GM21526 (cell line): ENCODE measurements around the gene PRDM16.

ENCODE experiments used
- ATAC-seq: cut with Tn5 transposase; IDR thresholded peaks from one replicate; pipeline ENCODE4 v1.9.1; 2021; ENCODE audit warnings: moderate library complexity; ENCODE audit not compliant: unreplicated experiment, low FRiP score

Gene PRDM16

DNA sequence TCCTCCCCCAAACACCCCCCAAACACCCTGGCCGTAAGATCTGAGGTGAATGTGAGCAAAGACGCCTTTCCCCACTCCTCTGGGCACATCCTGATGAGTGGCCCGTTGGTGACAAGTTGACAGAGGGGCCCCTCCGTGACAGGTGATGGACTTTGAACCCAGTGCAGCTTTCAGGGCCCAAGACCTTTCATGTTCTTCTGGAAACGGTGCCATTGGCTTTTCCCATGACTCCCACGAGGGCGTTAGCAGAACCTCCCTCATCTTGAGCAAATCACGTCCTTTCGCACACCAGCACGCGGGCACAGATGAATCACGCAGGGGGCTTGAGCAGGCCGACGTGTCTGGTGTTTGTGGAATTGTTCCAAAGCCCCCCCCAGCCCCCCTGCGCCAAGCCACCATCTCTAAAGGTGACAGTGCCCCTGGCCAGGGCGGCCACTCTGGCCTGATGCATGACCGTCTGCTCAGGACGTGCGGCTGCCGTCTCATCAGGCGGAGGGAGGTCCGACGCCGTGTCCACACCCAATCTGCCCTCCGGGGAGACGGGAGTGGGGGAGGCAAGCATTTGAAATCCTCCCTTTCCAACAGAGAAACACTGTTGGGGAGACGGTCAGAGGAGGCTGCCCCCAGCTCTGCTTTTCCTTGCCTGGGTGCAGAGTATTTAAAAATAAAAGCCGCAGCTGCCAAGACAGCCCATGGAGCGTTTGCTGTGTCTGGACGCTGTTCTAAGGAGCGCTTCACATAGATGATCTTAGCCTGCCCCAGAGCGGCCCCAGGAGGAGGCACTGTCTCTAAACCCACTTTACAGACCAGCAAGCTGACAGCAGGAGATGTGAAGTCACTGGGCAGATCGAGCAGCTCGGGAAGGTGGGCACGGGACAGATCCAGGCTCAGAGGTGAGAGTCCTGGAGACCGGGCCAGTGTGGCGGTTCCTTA lies 287.2 kb downstream of the PRDM16 start:
- no peak for ATAC-seq

DNA sequence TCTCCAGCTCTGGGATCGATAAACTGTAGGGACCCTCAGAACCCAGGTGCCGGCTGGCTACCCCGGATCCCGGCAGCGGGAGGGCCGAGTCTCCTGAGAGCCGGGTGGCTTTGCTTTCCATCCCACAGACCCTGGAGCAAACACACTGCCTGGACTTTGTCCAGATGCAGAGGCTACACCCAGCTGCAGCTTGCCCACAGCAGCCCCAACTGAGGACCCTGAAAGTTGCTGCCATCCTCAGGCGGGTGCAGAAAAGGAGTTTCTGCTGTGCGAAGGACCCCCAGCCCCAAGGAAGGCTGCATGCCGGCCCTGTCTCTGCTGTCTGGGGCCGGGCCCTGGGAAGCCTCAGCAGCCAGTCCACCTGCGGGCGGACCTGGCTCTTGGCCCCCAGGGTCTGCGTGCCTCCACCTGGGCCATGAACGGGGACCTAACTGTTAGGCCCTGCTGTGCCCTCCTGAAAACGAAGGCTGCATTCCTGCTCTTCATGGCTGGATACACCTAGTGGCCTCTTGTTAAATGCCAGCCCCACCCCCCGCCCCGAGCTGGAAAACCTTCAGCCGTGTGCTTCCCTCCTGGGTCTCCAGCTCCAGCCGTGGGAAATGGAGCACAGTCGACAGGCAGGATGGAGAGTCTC lies 287.9 kb downstream of the PRDM16 start:
- ATAC-seq: no peak

DNA sequence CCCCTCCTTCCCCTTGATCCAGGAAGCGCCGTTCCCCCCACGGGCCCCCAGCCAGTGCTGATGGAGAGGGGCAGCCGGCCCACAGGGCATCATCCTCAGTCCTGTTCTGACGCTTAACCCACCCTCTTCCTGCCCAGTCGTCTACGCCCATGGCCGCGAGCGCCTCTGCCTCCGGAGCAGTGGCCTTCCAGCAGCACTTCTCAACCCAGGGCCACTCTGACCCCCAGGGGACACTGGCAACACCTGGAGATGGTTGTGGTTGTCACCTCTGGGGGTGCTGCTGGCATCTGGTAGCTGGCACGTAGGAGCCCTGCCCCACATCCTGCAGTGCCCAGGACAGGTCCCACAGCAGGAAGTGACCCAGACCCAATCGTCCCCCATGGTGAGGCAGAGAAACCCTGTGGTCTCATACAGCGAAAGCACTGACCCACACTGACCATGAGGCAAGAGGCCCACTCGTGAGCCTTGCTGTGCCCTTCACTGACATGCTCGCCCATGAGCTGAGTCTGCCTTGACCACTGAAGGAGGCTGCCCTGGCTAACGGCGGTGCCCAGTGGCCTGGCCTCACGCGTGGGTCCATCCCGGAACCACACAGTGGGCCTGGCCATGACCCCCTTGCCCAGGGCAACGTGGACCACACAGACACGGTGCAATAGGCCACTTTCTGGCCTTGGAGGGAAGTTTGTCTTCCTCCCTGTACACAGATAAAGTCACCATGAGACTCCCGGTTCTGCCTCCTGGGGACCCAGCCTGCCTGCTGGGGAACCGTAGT lies 288.7 kb downstream of the PRDM16 start:
- no peak for ATAC-seq

DNA sequence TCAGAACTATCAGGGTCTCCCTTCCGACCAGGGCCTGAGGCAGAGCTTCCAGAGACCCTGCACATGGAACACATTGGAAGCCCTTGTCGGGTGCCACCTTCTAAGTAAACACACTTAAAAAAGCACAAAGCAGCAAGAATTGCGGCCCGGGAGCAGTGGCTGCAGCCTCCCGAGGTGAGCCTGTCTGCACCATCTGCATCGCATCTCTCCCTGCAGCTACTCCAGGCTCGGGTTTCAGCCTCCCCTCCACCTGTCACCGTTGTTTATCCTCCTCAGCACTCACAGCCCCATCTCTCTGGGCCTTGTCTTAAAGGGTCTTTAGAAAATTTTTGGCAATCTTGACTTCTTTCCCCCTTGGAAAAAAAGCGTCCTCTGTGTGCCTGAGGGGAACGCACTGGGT lies 290.3 kb downstream of the PRDM16 start:
- no peak for ATAC-seq

DNA sequence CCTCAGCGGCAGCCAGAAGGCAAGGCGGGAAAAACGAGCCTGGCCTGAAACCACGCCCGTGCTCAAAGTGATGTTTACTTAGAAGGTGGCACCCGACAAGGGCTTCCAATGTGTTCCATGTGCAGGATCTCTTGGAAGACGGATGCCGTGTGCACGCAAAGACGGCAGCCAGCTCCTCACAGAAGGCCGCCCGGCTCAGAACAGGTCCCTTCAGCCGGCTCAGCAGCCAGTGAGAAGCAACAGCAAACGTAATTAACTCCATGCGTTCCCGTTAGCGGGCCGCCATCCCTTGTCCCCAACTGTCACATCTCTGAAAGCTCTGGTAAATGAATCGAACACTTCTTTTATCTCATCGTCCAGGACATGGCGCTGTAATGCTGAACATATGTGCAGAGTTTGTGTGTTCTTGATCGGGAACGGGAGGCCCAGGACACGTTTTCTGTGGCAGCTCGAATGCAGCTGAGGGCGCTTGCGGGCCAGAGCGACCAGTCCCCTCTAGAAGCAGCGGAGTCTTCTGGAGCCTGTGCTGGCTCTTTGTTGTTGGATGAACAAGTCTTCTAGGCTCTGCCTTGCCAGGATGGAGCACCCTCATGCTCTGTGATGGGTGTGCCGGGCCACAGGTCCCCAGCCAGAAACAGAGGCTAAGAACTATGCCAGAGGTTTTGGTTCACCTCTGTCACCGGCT lies 290.9 kb downstream of the PRDM16 start:
- ATAC-seq: no peak

DNA sequence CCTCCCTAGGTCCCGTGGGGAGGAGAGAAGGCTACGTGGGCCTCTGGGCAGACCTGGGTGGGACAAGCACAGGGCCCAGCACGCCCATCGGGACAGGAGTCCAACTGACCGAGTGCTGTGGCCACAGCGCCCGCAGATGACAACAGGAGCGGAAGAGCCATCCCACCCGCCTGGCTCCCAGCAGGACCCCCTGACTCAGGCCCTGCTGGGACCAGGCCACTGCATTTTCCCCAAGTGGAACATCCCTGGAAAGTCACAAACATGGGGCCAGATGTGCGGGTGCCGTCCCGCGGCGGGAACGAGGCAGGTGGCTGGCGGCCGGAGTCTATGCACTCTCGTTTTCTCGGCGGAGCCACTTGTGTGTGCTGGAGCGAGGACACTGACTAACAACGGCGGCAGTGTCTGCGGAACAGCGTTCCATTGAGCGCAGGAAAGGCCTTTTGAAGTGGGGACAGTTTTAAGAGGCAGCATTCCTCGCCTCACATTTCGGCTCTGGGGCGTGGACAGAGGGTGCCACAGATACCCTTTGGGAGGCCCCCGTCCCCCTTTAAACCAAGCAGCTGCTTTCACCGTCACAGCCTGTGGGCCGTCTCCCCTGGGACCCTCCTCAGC lies 291.7 kb downstream of the PRDM16 start:
- no peak for ATAC-seq

DNA sequence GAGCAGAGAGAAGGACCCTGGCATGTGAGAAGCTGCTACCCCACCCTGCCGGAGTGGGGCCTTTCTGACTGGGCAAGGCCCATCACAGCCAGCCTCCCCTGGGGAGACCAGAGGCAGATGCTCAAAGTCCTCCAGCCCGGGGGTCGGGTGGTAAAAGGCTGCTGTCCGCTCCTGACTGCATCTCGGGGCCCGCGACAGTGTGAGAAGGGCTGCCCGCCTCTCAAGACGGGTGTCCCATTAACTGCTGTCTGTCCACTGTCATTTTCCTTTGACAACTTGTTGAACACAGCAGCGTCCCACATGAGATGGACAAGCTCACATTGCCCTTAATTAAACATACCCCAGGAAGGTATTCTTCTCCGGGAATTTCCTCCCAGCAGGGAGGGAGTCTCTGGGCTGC lies 294.0 kb downstream of the PRDM16 start:
- no peak for ATAC-seq

DNA sequence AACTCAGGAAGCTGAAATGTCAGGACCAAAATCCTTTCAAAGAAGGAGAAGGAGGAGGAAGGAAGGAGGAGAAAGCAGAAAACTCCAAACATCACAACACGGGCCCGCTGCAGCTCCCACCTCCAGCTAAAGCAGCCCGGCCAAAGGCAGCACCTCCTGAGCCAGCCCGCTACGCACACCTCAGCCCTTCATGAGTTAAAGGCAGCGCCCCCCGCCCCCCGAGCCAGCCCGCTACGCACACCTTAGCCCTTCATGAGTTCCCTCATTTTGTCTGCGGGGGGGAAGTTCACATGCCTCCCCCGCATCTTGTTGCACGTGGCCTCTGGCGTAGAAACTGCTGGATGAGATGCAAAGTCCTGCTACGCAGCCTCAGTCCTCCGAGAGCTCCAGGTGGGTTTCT lies 294.8 kb downstream of the PRDM16 start:
- no peak for ATAC-seq

DNA sequence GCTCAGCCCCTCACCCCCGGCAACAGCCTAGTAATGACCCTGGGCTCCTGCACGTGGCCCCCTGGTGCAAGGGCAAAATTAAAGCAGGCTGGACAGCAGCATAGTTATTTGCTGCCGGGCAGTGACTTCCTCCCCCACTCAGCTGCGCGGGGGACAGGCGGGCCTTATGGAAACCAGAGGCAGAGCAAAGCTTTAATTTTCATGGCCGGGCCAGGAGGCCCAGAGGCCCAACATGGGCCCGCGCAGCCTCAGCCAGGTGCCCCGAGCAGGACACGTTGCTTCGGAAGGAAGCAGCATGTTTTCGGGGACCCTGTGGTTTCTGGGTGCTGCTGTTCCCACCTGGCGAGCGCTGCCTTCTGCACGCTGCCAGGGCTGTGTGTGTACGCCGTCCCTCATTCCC lies 295.5 kb downstream of the PRDM16 start:
- no peak for ATAC-seq

DNA sequence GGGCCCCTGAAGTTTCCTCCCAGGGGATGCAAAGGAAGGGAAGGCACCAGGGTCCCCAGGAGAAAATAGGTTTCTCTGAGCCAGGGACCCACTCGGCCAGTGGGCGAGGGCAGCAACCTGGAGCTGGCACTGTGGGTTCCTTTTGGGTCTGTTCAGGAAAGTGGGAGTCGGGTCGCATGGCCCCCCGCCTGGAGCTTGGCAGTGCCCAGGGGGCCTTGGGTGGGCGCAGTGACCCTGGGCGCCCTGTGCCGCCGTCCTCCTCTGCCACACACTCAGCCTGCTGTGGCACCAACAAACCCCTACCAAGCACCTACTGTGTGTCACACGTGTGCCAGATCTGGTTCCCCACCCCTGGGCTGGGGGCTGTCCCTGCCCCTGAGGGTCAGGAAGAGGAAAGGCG lies 296.0 kb downstream of the PRDM16 start:
- ATAC-seq: no peak

DNA sequence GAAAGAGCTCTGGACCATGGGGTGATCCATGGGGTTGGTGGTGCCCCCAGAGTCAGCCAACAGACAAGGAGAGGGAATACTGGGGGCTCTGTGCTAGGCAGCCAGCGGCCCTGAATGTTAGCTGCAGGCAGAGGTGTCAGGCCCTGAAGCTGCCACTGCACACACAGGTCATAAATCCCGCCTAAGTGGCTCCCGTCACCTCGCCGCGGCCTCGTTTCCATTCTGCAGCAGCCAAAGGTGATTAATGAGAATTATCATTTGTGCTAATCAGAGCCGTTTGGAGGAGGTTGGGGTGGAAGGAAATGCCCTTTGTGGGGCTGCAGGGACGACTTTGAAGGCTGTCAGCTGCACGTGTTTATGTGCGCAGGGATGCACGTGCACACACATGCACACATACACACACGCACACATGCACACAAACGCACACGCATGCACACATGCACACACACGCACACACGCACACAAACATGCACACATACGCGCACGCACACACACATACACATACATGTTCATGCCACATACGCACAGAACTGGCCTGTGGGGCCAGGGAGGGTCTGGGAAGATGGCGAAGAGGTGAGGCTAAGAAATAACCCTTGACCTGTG lies 296.6 kb downstream of the PRDM16 start:
- no peak for ATAC-seq

DNA sequence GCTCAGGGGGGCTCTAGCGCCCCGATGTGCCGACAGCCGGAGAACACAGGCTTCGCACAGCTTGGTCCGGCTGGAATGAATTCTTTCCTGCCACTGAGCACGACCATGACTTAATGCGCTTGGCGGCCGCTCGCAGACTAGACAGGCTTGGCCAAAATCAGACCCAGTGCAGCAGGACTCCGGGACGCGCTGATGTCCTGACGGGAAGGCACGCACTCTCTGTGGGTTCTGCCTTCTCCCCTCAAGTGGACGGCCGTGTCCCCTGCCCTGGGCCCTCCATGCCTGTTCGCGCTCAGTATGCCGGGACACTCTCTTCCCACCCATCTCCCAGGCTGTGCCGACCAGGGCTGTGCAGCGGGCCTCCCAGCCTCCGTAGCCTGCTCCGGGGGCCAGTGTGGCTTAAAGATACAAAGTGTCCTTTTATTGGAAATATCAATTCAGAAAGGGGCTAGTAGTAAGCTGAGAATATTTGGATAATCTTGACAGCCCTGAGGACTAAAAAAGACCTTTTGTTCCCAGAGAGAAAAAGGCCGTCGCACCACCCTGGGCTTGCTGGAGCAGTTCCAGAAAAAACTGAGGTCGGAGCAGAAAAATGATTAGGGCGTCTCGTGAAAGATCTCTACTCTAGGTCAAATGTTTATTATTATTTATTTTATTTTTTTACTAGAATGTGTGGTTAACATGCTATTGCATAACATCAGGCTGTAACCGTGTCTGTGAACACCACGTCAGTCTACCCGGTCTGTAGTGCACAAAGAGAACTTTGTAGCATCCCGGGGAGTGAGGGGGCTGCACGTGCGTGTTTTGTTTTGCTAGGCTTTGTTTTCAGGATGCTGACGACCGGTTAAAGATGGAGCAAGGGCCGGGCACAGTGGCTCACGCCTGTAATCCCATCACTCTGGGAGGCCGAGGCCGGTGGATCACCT lies 297.4 kb downstream of the PRDM16 start:
- ATAC-seq: no peak

DNA sequence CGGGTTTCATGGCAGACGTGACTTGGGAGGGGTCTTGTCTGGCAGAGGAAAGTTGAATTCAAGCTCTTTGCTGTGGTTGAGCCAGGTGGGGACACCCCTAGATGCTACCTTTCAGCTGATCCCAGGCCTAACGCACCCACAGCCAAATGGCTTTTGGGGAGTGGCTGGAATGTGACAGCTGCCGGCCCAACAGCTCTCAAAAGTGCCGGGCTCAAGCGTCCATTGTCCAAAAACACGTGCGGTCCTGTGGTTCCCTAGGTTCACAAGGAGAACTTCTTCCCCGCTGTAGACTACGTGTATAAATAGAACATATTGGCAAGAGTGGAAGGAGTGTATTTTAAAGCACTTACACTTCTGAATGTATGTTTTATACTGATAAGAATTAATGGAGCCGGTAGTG lies 298.4 kb downstream of the PRDM16 start:
- no peak for ATAC-seq

DNA sequence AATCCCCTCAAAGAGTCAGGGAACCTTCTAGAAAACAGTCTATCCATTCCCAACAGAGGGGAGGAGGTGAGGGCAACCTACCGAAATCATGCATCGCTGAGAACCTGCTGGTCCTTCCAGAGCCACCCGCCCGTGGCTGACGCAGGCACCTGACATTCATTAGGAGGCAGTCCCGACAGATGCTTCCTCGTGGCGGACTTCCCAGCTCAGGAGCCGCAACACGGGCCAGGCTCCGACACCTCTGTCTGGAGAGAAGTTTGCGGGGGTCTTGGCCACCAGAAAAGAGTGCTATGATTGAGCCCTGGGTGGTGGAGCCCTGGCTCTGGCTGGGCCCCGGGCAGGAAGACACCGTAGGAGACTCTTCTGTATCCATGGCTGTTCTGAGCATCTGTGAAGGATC lies 299.1 kb downstream of the PRDM16 start:
- no peak for ATAC-seq

DNA sequence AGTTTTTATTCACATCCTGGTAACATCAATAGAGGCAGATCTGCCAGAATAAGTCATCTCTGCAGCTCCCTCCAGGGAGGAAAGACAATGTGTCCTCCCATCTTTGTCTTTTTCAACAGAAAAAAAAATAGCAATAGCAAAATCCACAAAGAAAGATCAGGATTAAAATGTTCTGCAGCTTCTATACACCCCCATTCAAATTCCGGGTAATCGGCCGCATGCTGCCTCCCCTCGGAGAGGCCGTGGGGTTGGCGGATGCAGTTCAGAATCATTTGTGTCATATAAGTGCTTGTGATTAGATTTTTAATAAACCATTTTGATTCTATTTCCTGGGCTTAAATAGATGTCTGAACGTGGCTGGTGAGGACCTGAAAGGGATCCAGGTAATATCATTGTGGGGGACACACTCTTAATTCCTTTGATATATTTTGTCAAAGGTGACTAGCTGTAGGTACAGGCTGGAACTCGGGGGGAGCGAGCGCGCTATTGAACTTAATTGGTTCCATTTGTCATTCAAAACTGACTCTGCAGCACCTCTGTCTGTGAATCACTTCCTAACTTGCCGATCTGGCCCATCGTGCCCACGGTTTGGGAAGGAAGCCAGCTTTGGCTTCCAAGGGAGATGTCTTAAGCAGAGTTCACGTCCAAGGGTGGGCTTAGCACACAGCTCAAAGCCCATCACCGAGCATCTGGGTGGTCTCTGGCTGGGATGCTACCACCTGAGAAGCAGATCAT lies 299.9 kb downstream of the PRDM16 start:
- no peak for ATAC-seq

DNA sequence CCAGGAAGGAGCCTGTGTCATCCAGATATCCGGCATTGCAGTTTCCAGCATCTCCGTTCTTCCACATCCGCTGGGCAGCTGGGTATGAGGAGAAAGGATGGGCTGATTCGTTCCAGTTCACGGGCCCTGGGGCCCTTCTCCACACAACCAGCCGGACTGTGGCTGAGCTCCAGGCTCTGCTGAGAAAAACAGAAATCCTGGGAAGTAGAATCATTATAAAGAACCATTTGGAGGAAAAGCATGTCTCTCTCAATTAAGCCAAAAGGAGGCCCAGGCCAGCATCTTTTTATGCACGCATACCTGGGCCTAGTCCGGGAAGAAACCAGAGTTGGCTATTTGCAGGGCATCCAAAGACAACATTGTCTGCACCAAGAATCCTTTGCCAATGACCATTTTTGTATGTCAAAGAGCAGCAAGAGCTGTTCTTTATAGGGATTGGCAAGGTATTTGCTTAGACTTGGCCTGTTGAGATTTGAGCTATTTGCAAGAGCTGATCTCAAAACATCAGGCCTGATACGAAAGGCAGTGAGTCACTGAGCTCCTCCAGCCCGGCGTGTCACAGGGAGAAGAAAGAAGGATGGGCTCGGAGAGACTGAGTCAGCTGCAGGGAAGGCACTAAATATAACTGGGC lies 300.6 kb downstream of the PRDM16 start:
- ATAC-seq: no peak

DNA sequence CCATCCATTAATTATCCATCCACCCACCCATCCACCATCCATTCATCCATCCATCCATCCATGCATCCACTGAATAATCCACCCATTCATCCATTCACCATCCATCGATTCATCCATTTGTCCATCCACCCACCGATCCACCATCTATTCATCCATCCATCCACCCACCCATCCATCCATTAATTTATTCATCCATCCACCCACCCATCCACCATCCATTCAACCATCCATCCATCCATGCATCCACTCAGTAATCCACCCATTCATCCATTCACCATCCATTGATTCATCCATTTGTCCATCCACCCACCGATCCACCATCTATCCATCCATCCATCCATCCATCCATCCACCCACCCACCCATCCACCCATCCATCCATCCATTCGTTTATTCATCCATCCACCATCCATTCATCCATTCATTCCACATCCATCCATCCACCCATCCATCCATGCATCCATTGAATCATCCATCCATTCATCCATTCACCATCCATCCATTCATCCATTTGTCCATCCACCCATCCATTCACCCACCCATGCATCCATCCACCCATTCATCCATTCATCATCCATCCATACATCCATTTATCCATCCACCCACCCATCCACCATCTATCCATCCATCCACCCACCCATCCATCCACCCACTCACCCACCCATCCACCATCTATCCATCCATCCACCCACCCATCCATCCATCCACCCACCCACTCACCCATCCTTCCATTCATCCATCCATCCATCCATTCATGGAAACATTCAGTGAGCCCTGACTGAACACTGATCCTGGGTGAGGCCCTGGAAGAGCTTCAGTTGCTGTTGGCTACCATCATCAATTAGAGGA lies 302.1 kb downstream of the PRDM16 start:
- ATAC-seq: no peak
